Stimulated activated CD4-positive, alpha-beta T cell treated with anti-CD3 and anti-CD28 coated beads, Interleukin-4, amount 100 ng/mL, for 24 hours (primary cell): ENCODE results near the gene AKAP13.

ENCODE experiments used
- DNase-seq: peaks from one replicate; pipeline ENCODE4 v3.0.0-alpha.2; 2020

AKAP13 gene

DNA sequence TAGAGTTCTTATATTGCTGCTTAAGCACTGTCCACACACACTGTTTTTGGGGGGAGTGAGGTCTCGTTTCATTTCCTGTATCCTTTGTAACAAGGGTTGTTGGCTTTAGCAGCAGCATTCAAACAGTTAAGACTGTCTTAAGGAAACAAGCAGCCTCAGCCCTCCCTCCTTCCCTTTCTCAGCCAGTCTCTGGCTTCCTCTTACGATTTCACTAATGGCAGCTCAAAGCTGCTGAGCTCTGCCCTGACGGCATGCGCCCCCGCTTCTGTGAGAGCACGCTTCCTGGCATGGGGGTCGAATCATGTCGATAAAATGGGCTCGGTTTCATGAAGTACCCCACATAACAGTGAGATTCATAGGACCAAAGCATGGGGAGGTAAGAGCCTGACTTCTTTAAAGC lies 309.3 kb downstream of the AKAP13 start:
- DNase-seq: peak; percentile 65

DNA sequence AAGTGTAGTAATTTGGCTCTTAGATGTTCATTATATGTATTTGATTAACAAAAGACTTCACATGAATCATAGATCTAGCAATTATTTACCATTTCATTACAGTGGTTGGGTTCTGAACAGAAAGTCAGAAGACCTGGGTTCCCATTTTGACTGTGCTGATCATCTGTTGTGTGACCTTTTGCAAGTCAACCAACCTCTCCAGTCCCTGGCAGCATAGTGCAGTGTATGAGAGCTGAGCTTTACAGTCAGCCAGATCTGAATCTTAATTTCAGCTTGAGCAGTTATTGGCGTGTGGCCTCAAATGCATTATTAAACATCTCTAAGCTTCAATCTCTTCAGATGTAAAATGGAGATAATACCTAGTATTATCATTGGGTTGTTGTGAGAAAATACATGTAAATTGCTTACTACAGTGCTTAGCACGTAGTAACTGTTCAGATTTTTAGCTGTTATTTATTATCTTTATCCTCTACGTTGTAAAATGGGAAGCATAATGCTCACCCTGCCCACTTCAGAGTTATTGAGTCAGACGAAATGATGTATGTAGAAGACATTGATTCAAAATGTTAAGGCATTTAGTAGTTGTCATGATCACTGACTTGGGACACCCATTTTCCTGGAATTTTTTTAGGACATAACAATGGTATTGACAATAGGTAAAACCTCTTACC lies 310.3 kb downstream of the AKAP13 start:
- DNase-seq: peak; percentile 73

DNA sequence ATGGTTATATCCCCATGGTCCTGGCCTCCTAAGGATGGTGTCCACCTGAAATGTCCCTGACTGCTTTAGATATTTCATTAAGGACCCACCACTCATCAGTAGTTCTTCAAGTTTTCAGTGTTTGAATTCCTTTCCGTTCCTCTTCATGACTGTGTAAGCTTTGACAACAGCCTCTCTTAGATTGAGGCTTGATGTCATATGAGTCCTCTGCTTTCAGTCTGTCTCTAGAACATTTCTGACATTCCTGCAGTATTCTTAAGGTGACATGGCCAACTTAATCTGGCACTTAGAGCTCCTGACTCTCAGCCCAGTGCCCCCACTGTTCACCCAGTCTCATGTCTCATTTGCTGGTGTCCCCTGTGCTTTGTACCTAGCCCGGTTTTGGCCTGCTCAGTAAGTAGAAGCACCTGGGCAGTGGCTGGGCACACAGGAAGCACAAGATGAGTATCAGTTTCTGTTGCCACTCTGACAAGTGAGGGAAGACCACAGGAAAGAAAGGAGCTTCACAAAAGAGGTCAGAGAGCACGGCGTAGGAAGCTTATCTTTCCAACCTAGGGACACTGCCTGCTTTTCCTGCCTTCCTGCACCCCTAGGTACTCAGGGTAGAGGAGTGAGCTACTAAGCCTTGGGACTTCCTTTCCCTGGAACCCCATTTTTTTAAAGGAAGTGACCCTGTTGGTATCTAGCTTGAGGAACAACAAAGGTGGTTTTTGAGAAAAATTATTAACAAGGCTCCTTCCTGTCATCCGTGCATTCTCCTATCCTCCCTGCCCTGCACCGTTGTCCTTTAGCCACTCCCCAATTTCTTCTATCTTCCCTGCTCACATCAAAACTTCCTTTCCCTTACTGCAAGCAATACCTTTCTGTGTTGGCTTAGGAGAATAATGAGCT lies 311.2 kb downstream of the AKAP13 start:
- peak; percentile 26 for DNase-seq

DNA sequence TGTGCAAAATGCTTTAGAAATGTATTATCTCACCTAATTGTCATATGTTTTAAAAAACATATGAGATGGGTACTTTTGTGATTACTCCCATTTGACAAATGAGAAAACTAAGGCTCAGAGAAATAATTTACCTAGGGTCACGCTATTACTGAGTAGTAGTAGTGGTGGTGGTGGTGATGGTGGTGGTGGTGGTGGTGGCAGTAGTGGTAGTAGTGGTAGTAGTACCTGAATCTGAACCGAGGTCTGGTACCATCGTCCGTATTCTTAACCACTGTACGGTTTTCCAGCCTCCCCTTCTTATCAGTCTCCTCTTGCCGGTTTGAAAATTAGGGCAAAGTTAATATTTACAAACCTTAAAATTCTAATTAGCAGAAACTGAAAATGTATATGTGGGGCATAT lies 311.9 kb downstream of the AKAP13 start:
- DNase-seq: no peak

DNA sequence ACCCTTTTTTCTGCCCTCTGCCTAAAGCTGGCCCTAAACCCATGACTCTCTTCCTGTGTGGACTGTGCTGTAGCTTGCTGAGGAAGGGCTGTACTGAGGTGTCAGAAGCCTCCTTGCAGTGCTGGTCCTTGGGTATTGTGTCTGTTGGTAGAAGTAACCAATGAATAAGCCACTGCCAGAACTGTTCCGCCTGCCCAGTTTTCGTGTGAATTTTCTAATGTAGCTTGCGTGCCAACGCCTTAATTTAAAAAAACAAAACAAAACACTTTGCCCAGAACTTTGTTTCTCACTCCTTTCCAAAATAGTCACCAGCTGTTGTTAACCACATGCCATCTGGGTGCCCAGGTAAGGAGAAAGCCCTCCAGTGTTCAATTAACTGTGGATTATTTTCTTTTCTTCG lies 312.5 kb downstream of the AKAP13 start:
- peak; percentile 43 for DNase-seq

DNA sequence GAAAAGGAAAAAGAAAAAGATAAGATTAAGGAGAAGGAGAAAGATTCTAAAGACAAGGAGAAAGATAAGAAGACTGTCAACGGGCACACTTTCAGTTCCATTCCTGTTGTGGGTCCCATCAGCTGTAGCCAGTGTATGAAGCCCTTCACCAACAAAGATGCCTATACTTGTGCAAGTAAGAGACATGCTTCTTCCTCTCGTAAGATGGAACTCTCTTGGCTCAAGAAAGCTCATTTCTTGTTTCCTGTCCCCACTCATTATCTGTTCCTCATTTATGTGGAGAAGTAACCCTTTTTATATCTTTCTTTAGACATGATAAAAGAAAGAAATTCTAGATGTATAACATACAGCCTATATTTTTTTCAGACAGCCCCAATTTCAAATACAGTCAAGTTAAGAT lies 312.9 kb downstream of the AKAP13 start:
- DNase-seq: no peak

DNA sequence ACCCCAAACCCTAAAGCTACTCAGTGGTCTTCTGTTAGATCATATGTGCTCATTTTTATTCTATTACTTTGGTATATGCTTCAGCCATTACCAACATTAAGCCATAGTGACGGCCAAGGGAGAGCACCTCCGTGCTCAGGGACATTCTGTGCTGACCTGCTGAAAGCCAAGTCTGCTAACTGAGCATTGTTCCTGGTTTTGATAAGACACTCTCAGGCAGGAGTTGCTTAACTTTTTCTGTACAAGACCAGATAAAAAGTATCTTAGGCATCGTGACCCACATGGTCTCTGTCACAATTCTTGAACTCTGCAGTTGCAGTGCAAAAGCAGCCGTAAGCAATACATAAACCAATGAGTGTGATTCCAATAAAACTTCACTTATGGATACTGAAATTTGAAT lies 313.7 kb downstream of the AKAP13 start:
- DNase-seq: no peak

DNA sequence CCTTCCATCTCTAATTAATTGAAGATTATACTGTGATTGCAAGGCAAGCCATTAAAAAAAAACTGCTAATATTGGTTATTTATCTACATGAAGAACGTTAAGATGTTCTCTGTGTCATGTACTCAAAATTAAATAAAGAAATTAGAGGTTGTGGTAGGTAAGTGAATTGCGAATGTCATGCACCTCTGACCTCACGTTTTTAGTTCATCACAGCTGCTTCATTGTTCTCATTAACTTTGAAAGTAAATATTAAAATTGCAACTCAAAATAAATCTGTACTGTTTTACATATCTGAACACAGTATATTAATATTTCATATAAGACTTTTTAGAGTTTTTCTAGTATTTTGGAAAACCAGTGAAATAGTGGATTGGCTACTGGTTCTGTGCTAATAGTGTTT lies 320.4 kb downstream of the AKAP13 start:
- no peak for DNase-seq

DNA sequence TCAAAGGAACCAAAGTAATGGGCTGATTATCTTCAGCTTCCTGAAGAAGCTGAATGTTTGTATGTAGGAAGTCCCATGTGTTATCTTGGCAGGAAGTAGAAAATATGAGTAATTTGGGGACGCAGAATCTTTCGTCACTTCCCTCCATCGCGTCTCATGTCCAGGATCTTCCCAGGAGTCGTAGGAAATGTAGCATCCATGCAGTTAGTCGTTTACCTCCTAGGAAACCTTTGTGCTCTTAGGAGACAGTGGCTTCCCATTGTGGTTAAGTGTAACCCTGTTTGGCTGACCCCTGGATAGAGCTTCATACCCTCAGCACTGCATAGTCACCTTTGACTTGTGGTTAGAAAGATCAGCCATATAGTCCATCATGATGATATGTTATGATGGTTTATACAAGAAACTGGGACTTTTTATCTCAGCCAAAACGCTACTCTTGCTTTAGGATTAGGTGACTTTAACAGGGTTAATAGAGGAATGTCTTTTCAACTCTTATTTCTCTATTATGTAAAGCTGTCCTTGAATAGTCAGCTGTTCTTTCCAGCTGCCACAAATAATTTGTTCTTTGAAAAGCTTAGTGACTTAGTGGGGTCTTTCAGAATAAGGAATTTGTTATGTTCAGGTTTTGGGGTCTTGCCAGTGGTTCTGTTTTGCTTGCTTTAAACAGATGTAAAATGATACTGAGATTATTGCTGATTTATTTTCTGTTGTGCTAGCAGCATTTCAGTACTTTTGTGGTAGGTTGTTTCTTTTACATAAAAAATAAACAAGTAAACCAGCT lies 322.1 kb downstream of the AKAP13 start:
- DNase-seq: peak; percentile 39

DNA sequence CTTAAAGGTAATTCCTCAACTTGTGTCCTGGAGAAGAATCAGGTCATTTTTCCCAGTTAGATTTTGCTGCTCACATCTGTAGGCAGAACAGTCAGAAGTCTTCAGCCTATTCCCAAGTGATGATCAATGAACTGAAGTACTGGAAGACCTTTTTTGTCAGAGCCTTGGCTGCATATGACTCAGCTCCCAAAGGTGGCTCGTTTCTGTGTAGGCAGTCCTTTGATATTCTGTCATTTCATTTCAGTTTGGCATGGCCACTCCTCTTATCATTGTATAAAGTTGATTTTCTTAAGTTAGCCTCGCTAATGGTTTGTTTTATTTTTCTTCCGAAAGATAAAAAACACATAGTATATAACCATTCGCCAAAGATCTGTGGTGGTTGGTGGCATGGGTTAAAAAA lies 323.7 kb downstream of the AKAP13 start:
- peak; percentile 58 for DNase-seq

DNA sequence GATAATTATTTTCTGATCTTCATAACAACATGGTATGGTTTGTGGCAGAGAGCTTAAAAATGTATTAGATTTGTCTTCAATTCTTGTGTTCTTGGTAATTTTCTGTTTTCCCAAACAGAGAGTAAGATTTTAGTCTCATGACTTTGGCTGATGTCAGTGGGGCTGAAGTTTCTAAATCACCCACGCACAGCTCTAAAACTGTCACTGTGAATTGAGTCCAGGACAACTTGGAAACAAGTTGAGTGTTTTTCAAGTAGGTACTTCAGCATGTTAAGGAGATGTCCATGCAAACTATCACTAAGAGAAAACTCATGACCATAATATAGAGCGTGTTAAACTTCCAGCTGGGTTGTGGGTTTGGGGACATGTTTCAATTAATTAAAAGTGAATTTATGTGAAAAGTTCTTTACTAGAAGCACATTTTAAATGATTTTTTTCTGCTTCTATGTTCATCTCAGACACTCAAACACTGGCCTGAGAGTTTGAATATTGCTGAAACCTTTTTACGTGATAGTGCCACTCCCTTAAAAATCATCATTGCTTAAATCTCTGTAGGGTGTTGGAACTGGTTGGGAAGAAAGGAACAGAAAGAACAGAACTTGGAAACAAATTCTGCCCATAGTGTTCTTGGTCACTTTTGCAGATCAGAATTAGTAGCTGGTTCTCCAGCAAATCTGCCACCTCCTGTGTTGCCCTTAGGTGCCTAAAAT lies 324.5 kb downstream of the AKAP13 start:
- DNase-seq: peak; percentile 39

DNA sequence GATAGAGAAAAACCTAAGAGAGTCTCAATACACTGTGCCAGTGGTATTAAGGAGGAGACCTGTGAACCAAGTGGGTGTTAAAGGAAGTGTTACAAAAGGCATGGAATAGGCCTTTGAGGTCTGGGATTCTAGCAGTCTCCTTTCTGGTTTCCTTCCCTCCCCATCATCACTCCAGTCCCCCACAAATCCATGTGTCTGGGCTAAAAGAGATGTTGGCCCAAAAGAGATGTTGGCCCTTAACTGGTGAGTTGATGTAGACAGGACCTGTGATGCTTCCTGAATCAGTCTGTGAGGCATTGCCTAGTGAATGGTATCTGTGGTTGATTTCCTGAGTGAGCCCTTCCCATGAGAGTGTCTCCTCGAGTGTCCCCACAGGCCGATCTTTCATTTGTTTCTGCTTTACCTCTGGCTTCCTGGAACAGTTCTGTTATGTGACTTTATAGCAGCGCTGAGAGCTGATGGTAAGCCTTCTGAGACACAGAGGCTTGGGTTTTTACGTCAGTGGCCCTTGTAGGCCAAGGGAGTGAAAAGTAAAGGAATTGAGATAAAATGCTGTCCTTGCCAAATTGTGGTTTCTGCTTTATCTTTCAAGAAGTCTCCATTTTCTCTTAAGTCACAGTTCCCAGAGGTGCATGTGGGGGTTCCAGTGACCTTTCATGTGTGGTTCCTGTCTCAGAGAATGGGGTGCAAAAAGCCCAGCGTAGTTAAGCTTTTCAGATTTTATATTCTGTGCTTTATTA lies 326.5 kb downstream of the AKAP13 start:
- peak; percentile 50 for DNase-seq

DNA sequence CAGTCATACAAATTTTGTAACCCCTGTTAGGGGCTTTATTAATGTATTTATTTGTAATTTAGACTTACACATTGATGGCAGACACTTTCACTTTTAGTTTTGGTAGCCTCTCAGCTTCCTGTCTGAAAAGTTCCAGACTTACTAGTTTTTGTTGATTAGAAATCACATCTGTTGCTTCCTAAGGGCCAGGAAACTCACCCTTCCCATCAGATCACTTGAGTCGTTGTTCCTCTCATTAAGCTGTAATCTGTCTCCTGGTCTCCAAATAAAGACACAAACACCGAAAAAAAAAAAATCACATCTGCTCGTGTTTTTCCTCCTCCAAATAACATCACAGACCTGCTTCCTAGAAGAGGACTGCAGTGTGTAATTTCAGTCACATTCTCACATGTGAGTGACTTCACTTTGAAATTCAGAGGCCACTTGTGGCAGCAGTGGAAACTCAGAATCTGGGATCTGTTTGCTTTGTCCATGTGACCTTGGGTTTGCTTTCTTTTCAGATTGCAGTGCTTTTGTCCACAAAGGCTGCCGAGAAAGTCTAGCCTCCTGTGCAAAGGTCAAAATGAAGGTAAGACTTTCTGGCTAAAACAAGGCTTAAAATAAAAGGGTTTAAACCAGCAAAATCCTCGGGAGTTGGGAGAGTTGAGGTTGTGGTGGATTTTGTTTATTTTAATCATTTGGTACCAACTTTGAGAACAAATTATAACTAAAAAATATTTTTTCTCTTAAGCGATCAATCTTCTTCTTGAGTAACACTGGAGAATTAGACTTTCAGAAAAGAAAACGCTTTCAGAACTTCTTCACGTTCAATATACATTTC lies 327.3 kb downstream of the AKAP13 start:
- no peak for DNase-seq

DNA sequence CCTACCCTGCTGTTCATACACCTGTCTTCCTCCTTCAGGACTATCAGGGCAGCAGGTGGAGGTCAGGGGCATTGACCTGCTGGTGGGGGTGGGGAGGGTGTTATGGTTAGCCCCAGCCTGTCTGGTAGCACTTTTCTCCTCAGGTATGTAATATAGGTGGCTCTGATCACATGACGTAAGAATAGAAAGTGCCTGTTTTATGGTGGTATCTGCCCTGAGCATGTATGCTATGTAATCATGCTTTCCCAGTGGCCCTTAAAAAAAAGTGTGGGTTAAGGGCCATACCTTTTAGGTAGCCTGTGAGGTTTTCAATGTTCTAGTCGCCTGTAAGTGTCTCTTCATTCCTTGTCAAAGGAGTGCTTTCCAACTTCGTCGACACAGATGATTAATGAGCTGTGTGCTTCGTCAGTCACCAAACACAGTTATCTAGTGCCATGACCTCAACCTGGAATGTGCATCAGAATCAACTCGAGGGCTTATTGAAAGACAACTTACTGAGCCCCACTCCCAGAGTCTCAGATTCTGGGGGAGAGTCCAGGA lies 328.1 kb downstream of the AKAP13 start:
- no peak for DNase-seq

DNA sequence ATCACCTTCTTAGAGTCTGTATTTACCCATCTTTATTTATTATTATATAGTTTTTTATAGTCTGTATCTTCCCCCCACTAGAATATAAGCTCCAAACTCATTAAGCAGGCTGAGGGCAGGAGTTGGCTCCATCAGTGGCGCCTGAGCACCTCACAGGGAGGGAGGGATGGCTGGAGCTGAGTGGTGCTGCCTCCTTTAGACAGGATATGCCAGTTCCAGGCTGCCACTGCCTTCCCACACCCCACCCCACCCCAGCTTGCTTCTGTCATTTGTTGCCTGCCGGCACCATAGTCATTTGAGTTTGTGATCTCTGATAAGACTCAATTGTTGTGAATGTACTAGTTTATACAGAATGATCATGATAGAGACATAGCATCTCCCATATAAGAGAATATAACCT lies 328.8 kb downstream of the AKAP13 start:
- no peak for DNase-seq

DNA sequence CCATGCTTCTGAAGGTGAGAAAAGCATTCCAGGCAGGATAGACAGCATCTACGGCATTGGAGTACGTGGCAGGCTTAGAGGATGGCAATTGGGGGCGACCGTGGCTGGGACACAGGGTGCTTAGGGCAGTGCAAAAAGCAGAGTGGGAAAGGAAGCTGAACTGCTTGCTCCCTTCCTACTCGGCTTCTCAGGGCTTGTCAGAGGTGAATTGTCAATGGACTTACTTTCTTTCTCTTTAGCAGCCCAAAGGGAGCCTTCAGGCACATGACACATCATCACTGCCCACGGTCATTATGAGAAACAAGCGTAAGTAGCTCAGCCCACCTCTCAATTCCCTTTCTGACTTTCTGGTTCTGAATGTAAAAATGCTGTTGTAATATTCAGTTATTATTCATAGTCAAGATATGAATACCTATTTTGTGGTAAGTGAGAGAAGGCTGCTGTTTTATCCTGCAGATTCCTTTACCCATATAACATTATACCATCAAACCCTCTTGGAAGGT lies 330.0 kb downstream of the AKAP13 start:
- peak; percentile 66 for DNase-seq

DNA sequence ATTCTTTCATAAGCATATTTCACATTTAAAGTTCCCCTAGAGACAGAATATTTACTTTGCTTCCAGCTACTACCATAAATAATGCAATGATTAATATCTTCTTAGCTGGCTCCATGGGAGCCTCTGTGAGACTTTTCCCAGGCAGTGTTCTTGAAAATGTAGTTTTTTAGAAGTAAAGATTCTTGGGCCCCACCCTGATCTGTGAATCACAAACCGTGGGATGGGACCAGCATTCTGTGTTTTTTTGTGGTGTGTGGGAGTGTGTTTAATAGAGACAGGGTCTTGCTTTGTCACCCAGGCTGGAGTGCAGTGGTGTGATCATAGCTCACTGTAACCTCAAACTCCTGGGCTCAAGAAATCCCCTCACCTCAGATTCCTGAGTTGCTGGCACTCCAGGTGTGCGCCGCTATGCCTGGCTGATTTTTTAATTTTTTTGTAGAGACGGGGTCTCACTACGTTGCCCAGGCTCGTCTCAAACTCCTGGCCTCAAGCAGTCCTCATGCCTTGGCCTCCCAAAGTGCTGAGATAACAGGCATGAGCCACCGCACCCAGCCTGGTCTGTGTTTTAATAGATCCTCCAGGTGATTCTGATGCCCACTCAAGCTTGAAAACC lies 331.3 kb downstream of the AKAP13 start:
- peak; percentile 52 for DNase-seq

DNA sequence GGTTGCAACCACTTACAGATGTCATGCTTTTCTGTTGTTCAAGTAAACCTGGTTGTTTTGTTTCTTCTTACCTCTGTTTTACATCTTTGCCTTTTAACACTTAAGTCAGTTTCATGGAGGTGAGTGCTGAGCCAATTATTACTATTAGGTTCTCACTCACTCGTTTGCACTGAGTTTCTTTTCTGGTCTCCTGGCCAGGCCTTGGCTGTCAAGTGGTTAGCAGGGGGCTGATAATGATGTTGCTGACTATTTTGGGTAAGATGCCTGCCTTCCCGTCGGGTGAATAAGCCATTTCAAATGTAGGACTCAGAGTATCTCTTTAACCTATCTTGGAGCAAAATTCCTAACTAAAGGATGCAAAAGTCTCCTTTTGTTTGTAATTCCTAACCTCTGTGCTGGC lies 335.9 kb downstream of the AKAP13 start:
- DNase-seq: no peak

DNA sequence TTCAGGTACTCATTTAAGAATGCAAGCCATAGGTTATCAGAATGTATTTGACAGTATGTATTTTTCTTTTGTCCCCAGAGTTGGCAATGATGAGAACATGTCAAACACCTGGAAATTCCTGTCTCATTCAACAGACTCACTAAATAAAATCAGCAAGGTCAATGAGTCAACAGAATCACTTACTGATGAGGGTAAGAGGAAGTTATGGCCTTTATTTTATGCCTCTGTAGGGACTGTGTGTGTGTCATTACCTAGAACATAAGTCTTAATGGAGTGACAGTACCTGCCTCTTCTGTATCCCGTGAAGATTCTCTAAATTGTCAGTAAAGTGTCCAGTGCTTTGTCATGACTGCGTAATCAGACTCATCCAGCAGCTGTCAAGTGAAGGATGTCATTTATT lies 336.8 kb downstream of the AKAP13 start:
- DNase-seq: no peak

DNA sequence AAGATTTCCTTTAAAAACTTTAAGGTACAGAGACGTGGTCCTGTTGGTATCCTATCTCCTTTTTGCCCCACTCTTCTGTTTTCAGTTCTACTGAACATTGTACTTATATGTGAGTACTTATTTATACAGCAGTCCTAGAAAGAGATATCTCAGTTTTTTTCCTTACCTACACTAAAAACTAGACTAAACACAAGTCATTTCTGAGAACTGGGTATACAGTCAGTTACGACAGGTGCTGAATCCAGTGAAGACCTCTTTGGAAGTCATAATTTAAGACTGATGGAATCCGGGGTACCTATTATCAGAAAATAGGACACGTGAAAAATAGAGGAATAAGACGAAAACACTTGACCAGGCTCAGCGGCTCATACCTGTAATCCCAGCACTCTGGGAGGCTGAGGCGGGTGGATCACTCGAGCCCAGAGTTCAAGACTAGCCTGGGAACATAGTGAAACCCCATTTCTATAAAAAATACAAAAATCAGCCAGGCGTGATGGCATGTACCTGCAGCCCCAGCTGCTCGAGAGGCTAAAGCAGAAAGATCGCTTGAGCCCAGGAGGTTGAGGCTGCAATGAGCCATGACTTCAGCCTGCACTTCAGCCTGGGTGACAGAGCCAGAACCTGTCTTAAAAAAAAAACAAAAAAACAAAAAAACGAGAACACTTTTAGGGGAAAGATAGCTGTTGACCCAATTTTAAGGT lies 338.0 kb downstream of the AKAP13 start:
- no peak for DNase-seq
